Activated CD8-positive, alpha-beta memory T cell treated with anti-CD3 and anti-CD28 coated beads for 36 hours (primary cell): ENCODE data around the gene LZTFL1. TPM values are rescaled to one million over a fixed set of nuclear protein-coding genes. Genes with fewer than 3 reads are reported as not detected.

Source experiments
- CTCF ChIA-PET: fragments of 350-600 bp; sonication (Branson Sonifier 250); formaldehyde crosslinking; loops from one replicate; lab custom pipeline; 2021; ENCODE audit warnings: antibody characterized with exemption; lab: Charles Lee
- POLR2A ChIA-PET: fragments of 350-600 bp; sonication (Branson Sonifier 250); formaldehyde crosslinking; loops from one replicate; lab custom pipeline; 2021; ENCODE audit warnings: antibody characterized with exemption; lab: Charles Lee
- total RNA-seq, 2 experiments: library from RNA; stranded (reverse); gene quantifications; one replicate each; pipeline ENCODE4 v1.2.3, GENCODE V29; 2021

Gene LZTFL1, protein sequence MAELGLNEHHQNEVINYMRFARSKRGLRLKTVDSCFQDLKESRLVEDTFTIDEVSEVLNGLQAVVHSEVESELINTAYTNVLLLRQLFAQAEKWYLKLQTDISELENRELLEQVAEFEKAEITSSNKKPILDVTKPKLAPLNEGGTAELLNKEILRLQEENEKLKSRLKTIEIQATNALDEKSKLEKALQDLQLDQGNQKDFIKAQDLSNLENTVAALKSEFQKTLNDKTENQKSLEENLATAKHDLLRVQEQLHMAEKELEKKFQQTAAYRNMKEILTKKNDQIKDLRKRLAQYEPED
- total RNA-seq = 10 to 100 TPM in 1 of 2 experiments, 1 to 10 TPM in 1; 9.7 to 10.8 TPM

DNA sequence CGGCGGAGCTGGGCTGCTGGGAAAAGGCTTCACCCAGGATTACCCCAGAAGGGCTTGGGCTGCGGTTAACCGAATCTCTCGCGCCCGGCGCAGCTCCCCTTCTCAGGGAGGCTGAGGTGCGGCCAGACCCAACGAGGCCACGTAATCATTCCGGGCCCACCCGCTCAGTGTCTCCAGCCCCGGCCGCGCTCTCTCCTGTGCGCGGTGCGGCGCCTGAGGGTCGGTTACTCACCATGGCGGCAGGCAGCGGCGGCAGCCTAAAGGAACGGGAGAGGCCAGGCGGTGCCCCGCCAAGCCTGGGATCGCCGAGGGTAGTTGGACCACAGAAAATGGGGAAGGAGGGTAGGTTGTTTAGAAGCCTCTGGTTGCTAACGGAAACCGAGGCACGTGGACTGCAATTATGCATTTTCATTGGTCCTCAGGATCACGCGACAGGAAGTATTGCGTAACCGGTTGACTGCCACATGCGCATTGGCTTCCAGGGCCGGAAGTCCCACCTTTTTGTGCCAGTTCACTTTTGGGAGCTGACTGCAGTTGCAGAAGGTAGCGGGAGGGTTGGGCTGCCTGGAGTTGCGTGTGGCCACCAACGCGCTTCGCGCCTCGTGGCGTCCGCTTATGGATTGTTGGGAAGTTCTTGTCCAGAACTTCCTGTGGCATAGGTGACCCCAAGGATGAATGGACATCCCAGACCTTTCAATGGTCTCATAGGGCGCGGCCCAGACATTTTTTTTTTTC, at the start of gene LZTFL1:
LZTFL1 (minus strand) TSS at position 363 of the 735 bp plus-strand sequence; CDS start at position 235, 128 bp downstream.
- POLR2A ChIA-PET = interaction anchor here (0.7 to 0.8 kb wide), 2 partner anchors 9 to 93 kb away, joined by 4 read pairs; no protein-coding TSS in a partner anchor
- CTCF ChIA-PET = interaction anchor here (0.9 to 2.8 kb wide), 5 partner anchors 10 to 97 kb away, joined by 3 to 11 read pairs (median 4); no protein-coding TSS in a partner anchor

DNA sequence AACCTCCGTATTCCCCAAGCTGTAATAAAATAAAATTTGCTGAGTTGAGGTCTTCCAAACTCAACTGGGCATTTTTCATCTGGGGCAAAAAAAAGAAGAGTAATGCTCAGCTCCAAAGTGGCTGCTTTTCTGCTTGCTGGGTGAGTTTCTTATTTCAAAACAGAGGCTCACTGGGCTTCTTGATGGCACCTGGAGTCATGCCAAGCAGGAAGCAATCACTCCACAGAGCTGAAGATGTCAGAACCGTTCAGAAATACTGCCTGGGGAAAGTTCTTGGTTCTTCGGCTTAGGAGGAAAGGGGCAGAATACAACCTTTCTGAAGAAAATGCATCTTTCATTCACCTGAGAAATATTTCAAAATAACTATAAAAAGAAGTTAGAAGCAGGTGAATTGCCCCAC, 48.5 kb upstream of the LZTFL1 start:
- ChIA-PET CTCF (no interaction called here), POLR2A (no interaction called here)

DNA sequence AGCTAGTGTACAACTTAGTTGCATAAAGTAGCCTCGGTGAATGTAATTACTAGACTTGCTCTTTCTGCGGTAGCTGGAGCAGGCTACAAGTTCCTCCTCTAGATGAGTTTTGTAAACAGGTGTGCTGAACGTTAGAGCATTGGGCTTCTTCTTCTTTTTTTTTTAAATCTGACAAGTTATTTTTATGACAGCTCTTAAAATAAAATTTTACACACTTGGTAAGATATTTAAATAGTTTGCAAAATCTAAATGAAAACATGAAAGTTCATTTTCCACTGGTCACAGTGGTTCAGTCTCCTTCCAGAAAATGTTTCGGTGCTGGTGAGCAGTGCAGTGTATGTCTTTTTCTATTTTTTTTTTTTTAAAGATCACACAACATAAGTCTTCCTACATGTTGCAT, 47.4 kb upstream of the LZTFL1 start:
- CTCF ChIA-PET = no interaction called here

DNA sequence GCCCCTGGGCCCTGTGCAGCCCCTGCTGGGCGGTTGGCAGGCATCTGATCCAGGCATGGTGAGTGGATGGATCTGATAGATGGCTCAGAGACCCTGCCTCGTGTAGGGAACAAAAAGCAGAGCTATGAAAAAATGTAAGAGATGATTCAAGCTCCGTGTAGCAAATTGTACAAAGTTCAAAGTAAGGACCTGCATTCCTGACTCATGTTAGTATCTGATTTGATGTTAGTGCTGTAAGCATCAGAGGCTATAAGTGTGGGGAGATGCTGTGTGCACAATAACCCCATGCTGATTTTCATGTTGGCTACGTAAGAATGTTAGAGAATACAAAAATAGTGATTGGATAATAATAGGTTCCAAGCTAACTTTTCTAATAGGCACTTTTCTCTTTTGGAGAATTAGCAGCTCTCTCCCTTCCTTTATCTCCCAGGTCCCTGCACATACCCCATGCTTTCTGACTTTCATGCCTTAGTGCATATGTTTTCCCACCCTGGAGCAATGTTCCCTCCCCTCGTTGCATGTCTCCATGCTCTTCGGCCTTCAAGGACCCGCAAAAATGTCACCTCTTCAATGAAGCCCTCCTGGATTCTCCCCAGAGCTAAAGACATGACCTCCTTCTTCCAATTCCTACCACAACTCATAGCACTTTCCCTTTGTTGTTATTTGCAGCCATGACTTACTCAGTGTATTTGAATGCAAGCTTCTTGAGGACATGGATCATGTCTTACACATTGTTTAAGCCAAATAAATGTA, 46.0 kb upstream of the LZTFL1 start:
- CTCF ChIA-PET = interaction anchor here (1.1 to 1.6 kb wide), 2 partner anchors 13 to 23 kb away, joined by 3 to 7 read pairs; no protein-coding TSS in a partner anchor

More for the DNA sequence above, 47.4 kb upstream of the LZTFL1 start:
- POLR2A ChIA-PET = no interaction called here

DNA sequence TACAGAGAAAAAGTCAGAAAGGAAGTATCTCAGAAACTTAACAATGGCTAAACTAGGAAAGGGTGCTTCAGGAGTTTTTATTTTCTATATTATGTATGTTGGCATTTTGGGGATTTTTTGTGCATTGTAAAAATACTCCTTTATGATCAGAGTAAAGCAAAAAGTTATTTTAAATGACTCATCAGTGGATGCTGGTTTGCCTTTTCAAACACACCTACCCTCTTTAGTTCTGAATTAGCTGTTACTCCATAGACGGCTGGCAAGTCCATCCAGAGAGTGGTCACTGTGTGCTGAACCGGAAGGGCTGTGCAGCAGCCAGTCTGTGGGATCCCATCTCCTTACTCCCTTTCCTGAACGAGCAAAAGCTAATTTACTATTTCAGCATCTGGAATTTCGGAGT, 45.4 kb upstream of the LZTFL1 start:
- CTCF ChIA-PET = interaction anchor here (1.1 to 1.6 kb wide), 2 partner anchors 12 to 22 kb away, joined by 3 to 7 read pairs; no protein-coding TSS in a partner anchor

More for the DNA sequence above, 46.0 kb upstream of the LZTFL1 start:
- POLR2A ChIA-PET = no interaction called here

DNA sequence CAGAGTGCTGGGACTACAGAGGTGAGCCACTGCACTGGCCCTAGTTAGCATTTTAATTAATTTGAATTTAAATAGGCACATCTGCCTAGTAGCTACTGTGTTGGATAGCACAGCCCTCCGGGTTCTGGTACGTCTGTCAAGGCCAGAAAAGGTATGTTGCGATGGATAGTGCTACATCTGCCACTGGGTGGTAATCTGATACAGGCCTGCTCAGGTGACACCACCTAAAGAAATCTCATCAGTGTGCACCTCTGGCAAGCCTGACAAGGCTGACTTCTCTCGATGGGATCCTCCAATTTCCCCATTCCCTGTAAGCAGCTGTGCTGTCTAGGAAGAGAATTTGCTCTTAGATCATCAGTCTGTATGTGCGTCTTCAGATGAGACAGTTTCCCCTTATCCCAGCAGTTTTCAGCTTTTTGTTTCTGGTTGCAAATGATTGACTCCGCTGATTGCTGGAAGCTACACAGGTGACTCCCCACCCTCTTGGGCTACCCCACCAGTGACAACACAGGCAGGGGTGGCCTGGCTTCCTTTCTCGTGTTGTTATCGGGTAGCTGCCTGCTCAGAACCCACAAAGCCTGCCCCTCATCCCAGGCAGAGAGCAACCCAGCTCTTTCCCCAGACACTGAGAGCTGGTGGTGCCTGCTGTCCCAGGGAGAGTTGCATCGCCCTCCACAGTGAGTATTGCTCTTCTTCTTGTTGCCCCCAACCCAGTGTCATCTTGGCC, 44.2 kb upstream of the LZTFL1 start, which contains the start of gene CCR9:
CCR9 (plus strand) TSS at position 565 of the 727 bp plus-strand sequence. CDS start 8,391 bp downstream, outside the sequence.
- CTCF ChIA-PET = interaction anchor here (1.0 to 1.6 kb wide), 2 partner anchors 10 to 21 kb away, joined by 3 to 7 read pairs; no protein-coding TSS in a partner anchor
- POLR2A ChIA-PET = no interaction called here

More for the DNA sequence above, 45.4 kb upstream of the LZTFL1 start:
- POLR2A ChIA-PET = no interaction called here

DNA sequence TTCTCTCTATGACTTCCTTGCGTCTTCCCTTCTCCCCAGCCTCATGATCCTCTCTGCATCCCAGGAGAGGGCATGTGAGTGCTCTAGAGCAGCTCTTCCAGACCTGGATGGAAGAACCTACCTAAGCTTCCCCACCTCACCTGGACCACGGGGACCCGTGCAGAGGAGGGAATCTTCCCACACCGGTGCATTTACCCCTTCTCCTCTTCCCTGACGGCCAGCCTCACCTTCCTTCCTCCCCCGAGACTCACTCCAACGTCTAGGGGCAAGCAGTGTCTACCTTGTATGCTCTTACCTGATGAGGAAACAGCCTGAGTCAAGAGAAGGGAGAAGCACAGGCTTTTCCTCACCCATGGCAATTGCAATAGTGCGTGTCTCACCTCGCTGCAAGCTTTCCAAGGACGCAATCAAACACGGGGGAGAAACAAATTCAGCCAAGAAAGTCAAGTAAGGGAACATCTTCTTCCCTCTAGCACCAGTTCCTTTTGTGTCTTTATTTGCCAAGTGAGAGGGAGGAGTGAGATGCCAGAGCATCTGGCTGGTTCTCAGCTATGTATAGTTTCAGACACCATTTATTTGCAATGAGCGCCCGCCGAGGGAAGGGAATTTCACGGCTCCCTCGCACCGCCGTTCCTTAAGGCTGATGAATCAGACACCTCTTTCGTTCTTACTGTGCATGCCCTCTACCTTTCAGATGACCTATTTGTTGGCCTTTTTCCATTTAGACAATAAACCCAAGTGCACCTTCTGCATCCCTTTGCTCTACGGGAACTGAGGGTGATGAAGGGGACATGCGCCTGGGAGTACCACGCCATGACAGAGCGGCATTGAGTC, 42.7 kb upstream of the LZTFL1 start:
- POLR2A ChIA-PET = interaction anchor here (1.2 kb wide), 1 partner anchor 13 kb away, joined by 3 read pairs; no protein-coding TSS in a partner anchor
- CTCF ChIA-PET = interaction anchor here (1.0 to 1.5 kb wide), 3 partner anchors 9 to 42 kb away, joined by 3 to 4 read pairs (median 4); partner anchors contain the start of gene LZTFL1

DNA sequence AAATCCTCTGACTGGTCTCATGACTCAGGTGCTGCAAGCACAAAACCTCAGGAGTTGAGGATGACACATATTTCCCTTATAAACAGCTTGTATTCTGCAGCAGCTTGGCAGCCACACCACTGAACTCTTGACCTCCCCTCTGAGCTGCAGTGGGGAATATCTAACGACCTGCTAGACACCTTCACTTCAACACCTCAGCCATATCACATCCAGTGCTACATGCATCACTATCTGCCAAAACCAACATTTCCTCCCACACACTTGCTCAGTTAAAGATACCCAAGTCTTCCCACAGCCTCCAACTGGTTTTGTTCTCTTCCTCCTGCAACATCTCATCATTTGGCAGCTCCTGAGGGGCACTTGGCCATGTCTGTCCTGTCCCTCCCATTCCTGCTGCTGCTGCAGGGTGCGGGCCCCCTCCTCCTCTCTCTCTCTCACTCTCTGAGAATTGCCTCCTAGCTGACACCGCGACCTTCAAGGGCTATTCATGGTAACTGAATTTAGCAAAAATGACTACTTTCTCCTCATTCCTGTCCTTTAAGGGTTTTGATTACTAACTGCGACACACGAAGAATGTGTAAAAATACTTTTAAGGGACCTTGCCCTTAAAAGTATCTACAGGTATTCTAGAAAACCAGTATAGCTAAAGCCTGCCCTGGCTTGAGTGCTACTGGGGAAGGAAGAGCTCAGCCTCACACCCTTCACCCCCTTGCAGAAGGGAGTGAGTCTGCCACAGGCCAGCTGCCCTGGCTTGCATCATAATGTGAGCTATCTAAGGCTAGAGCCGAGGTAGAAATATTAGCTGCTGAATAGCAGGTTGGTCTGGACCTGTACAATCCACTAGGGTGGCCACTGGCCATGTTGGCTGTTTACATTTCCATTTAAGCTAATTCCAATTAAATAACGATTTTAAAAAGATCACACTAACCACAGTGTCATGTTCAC, 39.4 kb upstream of the LZTFL1 start:
- ChIA-PET POLR2A (interaction anchor here (0.9 to 1.8 kb wide), 3 partner anchors 16 to 62 kb away, joined by 4 to 7 read pairs (median 6); partner anchors contain the start of gene CXCR6), CTCF (interaction anchor here (1.0 to 1.4 kb wide), 6 partner anchors 12 to 198 kb away, joined by 3 to 5 read pairs (median 4); no protein-coding TSS in a partner anchor)

DNA sequence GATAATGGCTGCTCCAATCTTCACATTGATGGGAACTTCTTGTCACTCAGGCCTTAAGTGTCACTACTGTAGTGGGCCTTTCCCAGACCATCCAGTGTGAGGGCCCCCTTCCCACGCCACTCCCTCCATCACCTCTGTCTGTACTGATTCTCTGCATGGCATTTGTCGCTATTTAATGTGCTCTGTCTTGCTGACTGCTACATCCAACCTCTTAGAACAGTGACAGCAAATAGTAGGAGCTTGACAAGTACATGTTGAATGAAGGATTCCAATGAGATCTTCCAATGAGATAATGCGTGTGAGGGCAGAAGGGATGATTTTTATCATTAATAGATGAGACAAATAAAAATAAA, 38.8 kb upstream of the LZTFL1 start:
- POLR2A ChIA-PET = interaction anchor here (0.9 to 1.8 kb wide), 2 partner anchors 16 to 62 kb away, joined by 4 to 7 read pairs; partner anchors contain the start of gene CXCR6
- CTCF ChIA-PET = interaction anchor here (1.0 to 1.3 kb wide), 4 partner anchors 14 to 120 kb away, joined by 3 to 5 read pairs (median 4); no protein-coding TSS in a partner anchor

DNA sequence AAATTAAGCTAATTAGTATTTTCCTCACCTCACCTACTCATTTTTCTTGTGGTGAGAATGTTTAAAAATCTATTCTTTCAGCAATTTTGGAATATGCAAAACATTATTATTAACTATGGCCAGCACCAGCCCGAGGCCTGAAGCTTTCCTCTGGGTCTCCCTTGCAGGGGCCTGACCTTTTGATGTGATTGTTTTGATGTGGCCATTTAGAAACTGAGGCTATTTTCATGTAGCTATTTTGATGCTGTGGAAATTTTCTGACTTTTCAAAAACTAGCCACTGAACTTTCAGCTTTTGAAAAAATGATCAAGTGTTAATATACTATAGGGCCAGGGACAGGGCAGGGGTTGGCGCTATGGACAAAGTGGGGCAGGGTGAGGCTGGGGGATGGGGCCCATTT, 36.2 kb upstream of the LZTFL1 start:
- CTCF ChIA-PET = interaction anchor here (0.9 kb wide), 1 partner anchor 51 kb away, joined by 3 read pairs; no protein-coding TSS in a partner anchor
- POLR2A ChIA-PET = interaction anchor here (0.7 kb wide), 1 partner anchor 27 kb away, joined by 6 read pairs; no protein-coding TSS in a partner anchor

DNA sequence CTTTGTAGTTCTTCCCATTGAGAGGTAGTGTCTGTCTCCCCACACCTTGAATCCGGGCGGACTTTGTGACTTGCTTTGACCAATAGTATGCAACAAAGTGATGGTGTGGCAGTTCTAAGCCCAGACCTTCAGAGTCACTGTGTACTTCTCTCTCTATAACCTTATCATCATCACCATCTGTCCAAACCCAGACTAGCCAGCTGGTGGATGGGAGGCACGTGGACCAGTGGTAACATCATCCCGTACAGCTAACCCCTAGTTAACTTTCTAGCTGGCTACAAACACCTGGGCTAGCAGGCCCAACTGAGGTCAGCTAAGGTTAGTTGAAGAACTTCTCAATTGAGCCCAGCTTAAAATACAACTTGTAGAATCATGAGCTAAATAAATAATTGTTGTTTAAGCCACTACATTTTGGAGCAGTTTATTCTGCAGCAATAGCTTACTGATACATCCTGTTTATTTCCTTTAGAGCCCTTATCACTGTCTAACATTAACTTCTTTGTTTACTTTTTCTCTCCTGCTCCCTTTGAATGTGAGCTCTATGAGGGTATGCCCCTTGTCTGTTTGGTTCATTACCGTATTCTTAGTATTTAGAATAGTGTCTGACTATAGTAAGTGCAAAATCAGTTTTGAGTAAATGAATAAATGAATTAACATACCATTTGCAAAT, 32.9 kb upstream of the LZTFL1 start:
- POLR2A ChIA-PET = no interaction called here
- CTCF ChIA-PET = interaction anchor here (1.1 to 1.5 kb wide), 2 partner anchors 13 to 46 kb away, joined by 3 read pairs; no protein-coding TSS in a partner anchor

DNA sequence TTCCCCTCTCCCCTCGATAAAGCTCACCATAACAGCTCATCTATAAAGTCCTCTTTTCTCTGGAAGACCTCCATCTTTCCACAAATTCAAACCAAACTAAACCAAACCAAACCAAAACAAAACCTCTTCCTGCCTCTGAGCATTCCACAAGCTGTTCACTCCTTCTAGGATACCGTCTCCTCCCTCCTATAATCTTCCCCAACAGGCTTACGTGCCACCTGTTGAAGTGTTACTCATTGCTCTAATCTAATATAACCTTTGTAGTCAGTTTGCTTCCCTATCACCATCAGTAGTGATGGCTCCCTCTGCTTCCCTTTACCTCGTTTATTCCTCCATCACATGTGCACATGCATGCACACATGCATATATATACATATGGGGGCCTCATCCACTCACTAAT, 31.7 kb upstream of the LZTFL1 start:
- ChIA-PET CTCF (no interaction called here), POLR2A (no interaction called here)

DNA sequence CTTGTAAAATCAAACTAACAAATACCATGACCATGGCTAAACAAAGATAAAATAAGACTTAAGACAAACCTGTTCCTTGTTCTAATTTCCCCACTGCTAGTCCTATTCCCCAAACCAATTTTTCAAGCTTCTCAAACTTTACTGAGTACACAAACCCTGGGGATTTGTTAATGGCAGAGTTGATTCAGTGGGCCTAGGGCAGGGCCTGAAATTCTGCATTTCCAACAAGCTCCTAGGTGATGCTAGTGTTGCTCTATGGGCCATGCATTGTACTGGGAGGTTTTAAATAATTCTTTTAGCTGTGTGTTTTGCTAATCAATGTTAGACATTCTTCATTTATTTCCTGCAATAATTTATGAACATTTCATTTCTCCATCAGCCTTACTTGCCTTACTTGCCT, 31.1 kb upstream of the LZTFL1 start:
- ChIA-PET POLR2A (no interaction called here), CTCF (interaction anchor here (1.0 kb wide), 1 partner anchor 12 kb away, joined by 3 read pairs; no protein-coding TSS in a partner anchor)

DNA sequence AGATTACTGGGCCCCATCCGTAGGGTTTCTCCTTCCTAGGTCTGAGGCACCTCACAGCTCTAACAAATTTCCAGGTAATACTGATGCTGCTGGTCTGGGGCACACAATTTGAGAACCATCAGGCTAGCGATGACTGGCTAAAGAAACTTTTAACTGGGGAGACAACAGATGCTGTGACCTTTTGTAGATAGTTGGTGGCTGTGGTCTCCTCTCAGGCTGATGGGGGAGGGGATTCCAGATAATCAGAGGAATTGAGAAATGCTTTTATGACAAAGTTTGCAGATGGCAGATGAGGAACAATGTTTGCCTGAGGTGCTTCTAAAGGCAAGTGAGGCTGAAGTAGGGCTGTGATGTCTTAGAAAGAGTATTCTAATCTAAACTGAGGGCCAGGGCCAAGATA, 30.6 kb upstream of the LZTFL1 start:
- POLR2A ChIA-PET = no interaction called here
- CTCF ChIA-PET = interaction anchor here (1.0 kb wide), 1 partner anchor 11 kb away, joined by 3 read pairs; no protein-coding TSS in a partner anchor

DNA sequence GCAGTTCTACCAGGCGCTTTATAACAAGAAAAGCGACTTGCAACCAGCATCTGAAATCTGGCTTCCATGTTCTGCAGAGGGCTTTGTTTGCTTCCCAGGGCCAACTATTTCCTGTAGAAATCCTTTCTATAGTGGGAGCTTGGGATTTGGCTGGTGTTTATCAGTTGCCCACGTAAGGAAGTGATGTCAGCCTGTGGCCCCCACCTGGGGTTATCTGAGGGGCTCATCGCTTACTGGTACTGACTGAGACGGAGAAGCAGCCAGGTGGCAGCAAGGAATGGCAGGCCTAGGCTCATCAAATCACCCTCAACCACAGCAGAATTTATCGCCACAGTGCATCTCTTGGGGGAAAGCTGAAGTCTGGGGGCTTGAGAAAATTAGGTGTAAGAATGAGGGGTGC, 29.9 kb upstream of the LZTFL1 start:
- ChIA-PET POLR2A (no interaction called here), CTCF (interaction anchor here (1.0 kb wide), 1 partner anchor 10 kb away, joined by 3 read pairs; no protein-coding TSS in a partner anchor)
